Ramos (cell line): ENCODE measurements around the gene PAPPA.

Experiments used
- in situ Hi-C: fragments of 300-500 bp; cut with MboI; formaldehyde crosslinking; loops from one replicate; pipeline ENCODE4 v1.14.3; 2022; ENCODE audit warnings: low sequenced_read_pairs; ENCODE audit not compliant: unreplicated experiment

Gene PAPPA

DNA sequence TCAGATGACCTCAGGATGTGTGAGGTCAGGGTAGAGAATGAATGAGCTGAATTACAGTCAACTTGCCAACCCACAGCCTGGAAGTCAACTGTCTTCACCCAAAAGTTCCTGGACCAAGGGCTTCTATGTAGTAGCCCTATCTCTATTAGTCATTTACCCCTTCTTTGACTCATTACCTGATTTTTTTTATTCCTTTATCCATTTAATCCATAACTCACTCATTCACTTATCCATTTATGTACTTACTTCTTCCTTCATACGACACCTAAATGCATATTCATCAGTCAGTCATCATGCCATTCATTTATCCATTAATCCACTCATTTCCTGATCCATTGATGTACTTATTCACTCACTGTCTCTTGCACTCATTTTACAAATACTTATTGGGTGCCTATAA is 212.7 kb downstream of the PAPPA start:
- in situ Hi-C loops = no loop called here

DNA sequence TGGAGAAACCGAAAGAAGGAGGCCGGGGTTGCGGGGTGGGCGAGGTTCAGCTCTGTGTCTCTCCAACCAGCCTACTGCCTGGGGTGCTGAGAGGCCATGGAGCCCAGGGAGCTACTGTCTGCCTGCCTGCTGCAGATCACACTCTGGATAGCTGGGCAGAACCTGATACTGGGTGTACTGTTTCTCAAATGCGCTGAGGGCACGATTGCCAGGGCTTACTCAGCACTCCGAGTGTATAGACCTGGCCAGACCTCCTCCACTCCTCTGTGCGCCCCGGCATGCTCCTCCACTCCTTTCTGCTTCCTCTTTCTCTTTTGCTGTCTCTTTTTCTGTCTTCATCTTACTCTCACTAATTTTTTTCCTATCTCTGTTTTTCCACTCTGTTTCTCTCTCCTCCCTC is 215.1 kb downstream of the PAPPA start:
- in situ Hi-C loops = no loop called here

DNA sequence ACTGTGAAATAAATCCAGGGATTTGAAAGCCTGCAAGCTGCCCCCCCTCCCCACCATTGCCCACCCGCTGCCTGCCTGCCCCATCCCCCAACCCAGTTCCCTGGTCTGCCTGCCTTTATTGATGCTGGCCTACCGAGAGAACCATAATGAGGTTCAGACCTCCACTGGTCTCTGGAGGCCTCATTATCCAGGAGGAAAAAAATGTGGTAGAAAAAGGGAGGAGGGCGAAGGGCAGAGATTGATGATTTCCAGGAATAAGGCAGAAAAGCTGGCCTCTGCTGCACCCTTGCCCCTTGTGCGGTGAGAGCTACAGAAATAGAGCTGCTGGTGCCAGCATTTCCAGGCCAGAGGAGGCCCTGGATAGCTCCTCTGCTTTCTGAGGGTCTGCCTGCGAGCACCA is 216.1 kb downstream of the PAPPA start:
- in situ Hi-C loops = no loop called here

DNA sequence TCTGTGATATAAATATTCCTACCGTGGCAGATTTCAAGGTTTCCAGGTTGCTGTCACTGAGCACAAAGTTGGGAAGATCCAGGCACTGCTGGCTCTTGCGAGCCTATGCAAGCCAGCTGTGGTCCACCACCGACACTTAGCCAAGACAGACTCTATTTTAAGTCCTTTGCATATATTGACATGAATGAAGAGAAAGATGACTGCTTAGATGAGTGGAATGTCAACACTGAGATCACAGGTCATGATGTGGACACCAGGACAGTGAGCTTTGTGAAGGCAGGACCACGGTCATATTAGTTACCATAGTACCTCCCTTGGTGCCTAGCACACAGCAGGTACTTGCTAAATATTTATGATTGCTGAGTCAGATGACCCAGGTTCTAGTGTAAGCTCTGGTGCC is 217.0 kb downstream of the PAPPA start:
- in situ Hi-C loops = no loop called here

- in situ Hi-C loops = no loop called here
Measured at GRCh38 chr9:116372081-116372673, 218.6 kb downstream of the PAPPA start.

- in situ Hi-C loops = no loop called here
Measured at GRCh38 chr9:116372786-116373185, 219.2 kb downstream of the PAPPA start.

GRCh38 chr9:116377179-116377798 is 223.7 kb downstream of the PAPPA start:
- in situ Hi-C loops = no loop called here

- in situ Hi-C loops = no loop called here
Measured at GRCh38 chr9:116378873-116379272, 225.3 kb downstream of the PAPPA start.

DNA sequence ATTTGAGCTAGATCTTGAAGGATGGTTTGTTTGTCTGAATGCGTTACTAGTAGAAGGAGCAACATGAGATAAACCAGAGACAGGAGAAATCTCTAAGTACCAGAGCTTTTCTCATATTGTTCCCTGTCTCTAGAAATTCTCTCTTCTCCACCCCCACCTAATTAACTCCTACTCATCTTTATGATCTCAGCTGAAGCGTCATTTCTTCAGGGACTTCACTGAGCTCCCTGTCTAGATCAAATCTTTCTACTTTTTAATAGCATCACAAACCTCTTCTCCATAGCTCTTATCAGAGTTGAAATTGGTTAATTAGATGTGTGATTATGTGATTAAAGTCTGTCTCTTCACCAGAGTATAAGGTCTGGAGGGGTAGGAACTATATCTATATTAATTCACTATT is 226.2 kb downstream of the PAPPA start:
- in situ Hi-C loops = no loop called here

DNA sequence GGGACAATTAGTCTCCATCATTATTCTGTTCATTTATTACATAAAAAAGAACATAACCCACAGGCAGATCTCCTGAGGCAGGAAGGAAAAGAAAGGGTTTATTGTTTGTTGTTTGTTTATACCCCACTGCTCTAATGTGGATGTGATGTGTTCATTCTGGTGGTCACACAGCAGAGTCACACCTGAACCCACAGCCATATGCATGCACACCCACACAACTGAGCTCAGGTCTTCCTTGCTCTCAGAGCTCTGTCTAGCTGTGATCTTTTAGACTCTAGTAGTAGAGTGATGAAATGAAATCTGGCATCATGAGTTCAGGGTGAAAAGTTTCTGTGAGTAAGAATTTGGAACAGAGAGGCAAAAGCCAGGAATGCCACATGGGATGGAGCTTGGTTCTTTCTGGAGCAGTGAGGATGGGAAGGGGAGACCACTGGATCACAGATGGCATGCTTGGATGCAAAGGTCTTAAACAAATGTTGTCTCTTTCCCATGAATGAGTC is 227.0 kb downstream of the PAPPA start:
- in situ Hi-C loops = no loop called here

GRCh38 chr9:116381350-116381749 is 227.8 kb downstream of the PAPPA start:
- in situ Hi-C loops = no loop called here

- in situ Hi-C loops = no loop called here
Measured at GRCh38 chr9:116382053-116382452, 228.5 kb downstream of the PAPPA start.

- in situ Hi-C loops = no loop called here
Measured at GRCh38 chr9:116383133-116383532, 229.5 kb downstream of the PAPPA start.

DNA sequence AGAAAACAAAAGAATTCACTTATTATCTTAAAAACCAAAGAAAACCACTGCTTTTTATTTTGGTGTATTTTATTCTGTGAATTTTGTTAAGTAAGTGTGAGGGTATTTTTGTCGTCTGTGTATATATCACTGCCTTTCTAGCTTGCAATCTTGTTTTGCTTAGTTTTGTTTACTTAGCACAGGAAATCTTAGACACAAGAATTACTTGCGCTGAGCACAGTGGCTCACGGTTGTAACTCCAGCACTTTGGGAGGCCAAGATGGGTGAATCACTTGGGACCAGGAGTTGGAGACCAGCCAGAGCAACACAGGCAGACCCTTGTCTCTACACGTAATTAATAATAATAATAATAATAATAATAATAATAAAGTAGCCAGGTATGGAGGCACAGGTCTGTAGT is 230.3 kb downstream of the PAPPA start:
- in situ Hi-C loops = no loop called here

DNA sequence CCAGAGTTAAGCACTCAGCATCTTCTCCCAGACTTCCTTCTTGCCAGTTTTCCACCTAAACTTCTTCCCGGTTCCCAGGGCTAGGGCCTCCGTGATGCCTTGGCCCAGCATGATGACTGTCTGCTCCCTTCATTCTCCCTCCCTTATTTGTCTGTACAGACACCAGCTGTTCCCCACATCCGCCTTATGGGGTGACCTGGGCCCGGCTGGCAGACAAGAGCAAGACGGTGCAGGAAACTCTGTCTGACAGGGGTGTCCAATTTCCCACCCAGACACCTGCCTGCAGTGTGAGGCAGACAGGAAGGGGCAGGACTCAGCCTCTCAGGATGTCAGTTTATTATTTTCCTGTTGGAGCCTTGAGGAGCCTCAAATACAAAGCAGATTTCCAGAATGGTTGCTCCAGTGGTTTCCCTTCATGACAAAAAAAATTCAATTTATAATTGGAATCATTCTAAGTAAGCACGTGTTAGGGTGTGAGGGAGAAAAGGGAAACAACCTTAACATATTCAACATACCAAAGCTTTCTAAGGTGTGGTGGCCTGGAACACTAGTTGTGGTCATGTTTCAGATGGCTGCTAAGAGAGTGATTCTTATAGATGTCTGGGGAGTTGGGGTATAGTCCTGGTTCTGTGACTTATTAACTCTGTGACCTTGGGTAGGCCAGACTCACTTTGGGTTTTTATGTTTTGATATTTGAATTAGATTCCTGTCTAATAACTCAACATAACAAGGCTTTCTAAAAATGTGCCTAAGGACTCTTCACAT is 234.5 kb downstream of the PAPPA start:
- in situ Hi-C loops = no loop called here

- in situ Hi-C loops = no loop called here
Measured at GRCh38 chr9:116389541-116390302, 236.1 kb downstream of the PAPPA start.

DNA sequence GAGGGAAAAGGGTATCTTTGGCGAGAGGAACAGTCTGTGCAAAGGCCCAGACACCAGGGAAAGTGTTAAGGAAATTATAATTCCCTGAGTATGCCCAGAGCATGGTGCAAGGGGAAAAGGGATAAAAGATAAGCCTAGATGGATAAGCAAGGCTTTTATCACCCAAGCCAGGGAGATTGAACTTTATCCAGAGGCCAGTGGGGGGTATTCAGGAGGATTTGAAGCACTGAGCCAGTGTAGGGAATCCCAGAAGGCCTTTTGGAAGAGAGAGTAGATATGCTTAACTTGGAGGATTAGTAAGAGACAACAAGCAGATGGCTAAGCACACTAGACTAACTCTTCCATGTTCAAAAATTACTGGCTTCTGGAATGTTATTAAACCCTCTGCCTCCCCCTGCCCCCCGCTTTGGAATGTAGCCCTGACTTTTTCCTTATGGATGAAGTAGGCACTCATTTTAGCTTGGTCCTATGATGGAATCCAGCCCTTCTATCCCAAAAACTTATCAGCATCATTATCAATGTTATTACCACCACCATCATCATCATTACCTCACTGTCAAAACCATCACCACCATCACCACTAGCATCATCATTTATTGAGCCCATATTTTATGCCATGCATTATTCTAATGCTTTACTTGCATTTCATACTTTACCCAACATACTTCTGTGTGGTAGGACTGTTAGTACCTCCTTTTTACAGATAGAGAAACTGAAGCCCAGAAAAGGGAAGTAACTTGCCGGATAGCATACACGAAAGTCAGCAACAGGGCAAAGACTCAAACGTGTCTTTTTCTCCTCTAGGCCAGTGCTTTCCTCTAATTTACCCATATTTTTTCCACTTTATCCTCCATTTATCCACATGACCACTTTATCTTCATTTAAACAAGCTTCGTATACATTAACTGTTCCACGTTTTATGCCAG is 237.0 kb downstream of the PAPPA start:
- in situ Hi-C loops = no loop called here

DNA sequence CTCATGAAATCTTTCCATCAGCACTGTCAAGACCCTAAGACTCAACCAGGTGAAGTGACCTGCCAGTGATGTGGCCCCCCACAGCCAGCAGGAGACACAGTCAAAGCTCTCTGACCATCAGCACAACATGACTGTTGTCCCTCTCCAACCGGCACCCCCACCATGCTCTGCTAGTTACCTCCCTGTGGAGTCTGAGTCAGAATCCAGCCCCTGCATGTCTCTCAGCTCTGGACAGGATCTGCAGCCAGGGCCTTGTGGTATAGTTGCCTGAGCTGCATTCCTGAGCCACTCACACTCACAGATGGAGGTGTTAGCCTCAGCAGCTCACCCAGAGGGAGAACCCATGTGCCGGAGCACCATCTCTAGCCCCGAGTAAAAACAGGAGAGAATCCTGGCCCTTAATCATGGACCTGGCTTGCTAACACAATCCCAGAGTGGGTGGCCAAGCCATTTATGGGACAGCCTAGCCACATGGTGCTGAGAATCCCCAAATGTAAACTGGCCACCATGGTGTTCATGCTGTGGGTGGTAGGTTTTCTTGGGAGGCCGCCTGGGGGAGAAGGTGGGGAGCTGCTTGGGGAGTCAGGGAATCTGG is 237.8 kb downstream of the PAPPA start:
- in situ Hi-C loops = no loop called here

DNA sequence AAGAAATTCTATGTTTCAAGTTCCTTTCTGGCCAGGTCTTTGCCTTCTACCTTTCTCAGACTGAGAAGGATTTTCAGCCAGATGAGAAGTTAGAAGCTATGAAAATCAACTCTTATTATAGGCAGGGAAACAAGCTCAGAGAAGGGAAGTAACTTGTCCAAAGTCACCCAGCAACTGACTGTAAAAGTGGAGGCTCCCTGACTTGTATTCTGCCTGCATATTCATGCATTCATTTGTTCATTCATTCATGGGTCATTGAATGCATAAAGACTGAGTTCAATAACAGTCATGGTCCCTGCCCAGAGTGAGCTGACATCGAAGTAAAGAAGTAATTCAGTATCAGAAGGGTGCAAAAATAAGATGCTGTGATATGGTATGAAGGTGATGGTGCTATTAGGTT is 239.6 kb downstream of the PAPPA start:
- in situ Hi-C loops = no loop called here
